SK-N-SH (cell line): ENCODE measurements around the gene CAPN7. TPM values are rescaled to one million over a fixed set of nuclear protein-coding genes. Genes with fewer than 3 reads are reported as not detected.

Experiments used
- CTCF ChIA-PET: fragments of 300-600, 350-600 bp; formaldehyde crosslinking; extraction: SDS; loops from one replicate; lab custom pipeline; 2021; lab: Yijun Ruan, JAX
- POLR2A ChIA-PET: fragments of 350-600 bp; sonication (Branson Sonifier 250); formaldehyde crosslinking; extraction: SDS; loops from one replicate; lab custom pipeline; 2020; ENCODE audit warnings: antibody characterized with exemption, inconsistent platforms; lab: Yijun Ruan, JAX
- DNase-seq: peaks from one replicate; pipeline ENCODE4 v3.0.0; 2012
- H2AFZ ChIP-seq: fragments of 200-600 bp; sonication (generic); 2 replicates; pipeline ENCODE4 v1.8.1; 2016; ENCODE audit warnings: antibody characterized with exemption, mild to moderate bottlenecking, low read depth
- H3F3A ChIP-seq: fragments of 200-600 bp; sonication (generic); replicated peaks from 2 replicates; pipeline ENCODE3; 2016; ENCODE audit warnings: antibody characterized with exemption, mild to moderate bottlenecking; ENCODE audit not compliant: insufficient read depth
- H3K27ac ChIP-seq, 2 experiments: fragments of 200-500 bp in 1 of 2; fragments of 200-600 bp in 1 of 2; sonication (Bioruptor generic) in 1 of 2; sonication (generic), shearing (Covaris generic) in 1 of 2; 2 replicates each; pipeline versions ENCODE4 v1.5.1 to v1.6.1; 2014 to 2016; ENCODE audit warnings: low read depth in 2 of 2, inconsistent platforms in 1 of 2, low read length in 1 of 2, mild to moderate bottlenecking in 1 of 2, mixed read lengths in 1 of 2
- H3K27me3 ChIP-seq: fragments of 200-600 bp; sonication (generic), shearing (Covaris generic); 2 replicates; pipeline ENCODE4 v1.6.1; 2016; ENCODE audit warnings: mixed run types; ENCODE audit not compliant: insufficient read depth
- H3K36me3 ChIP-seq, 2 experiments: fragments of 200-500 bp in 1 of 2; fragments of 200-600 bp in 1 of 2; sonication (Bioruptor generic) in 1 of 2; sonication (generic) in 1 of 2; replicated peaks in 1 of 2; 2 replicates each; pipeline versions ENCODE3 to v1.5.1; 2014 to 2016; ENCODE audit warnings: low read length in 1 of 2, mild to moderate bottlenecking in 1 of 2; ENCODE audit not compliant: insufficient read depth in 2 of 2, control insufficient read depth in 1 of 2
- H3K4me1 ChIP-seq, 2 experiments: fragments of 200-500 bp in 1 of 2; fragments of 200-600 bp in 1 of 2; sonication (Bioruptor generic) in 1 of 2; sonication (generic), shearing (Covaris generic) in 1 of 2; 2 replicates each; pipeline versions ENCODE4 v1.5.1 to v1.6.1; 2014 to 2016; ENCODE audit warnings: low read depth in 1 of 2, low read length in 1 of 2, mixed run types in 1 of 2; ENCODE audit not compliant: insufficient read depth in 2 of 2, control insufficient read depth in 1 of 2
- H3K4me2 ChIP-seq: fragments of 200-600 bp; sonication (generic), shearing (Covaris generic); 2 replicates; pipeline ENCODE4 v1.6.1; 2017; ENCODE audit warnings: mixed run types
- H3K4me3 ChIP-seq, 2 experiments: fragments of 200-500 bp in 1 of 2; fragments of 200-600 bp in 1 of 2; sonication (Bioruptor generic) in 1 of 2; sonication (generic), shearing (Covaris generic) in 1 of 2; 2 replicates each; pipeline versions ENCODE4 v1.5.1 to v1.8.1; 2014 to 2016; ENCODE audit warnings: low read depth in 2 of 2, inconsistent platforms in 1 of 2, low read length in 1 of 2, mild to moderate bottlenecking in 1 of 2, mixed read lengths in 1 of 2, moderate library complexity in 1 of 2
- H3K79me2 ChIP-seq: fragments of 200-600 bp; sonication (generic); 2 replicates; pipeline ENCODE4 v1.8.1; 2017; ENCODE audit warnings: mild to moderate bottlenecking; ENCODE audit not compliant: insufficient read depth
- H3K9ac ChIP-seq: fragments of 200-600 bp; sonication (generic); 2 replicates; pipeline ENCODE4 v1.6.1; 2017; ENCODE audit warnings: mixed run types
- H3K9me2 ChIP-seq: fragments of 200-600 bp; sonication (generic); 2 replicates; pipeline ENCODE4 v1.6.1; 2017; ENCODE audit warnings: mixed run types
- H3K9me3 ChIP-seq: fragments of 200-600 bp; sonication (generic); 2 replicates; pipeline ENCODE4 v1.6.1; 2017; ENCODE audit warnings: mixed run types, mild to moderate bottlenecking, moderate library complexity
- H4K20me1 ChIP-seq: fragments of 200-600 bp; sonication (generic); 2 replicates; pipeline ENCODE4 v1.6.1; 2017; ENCODE audit warnings: mild to moderate bottlenecking, mixed run types; ENCODE audit not compliant: insufficient read depth
- ELF1 ChIP-seq: IDR thresholded peaks from 2 replicates; pipeline ENCODE4 v1.4.0; 2012
- EP300 ChIP-seq, 2 experiments: IDR thresholded peaks; 2 replicates each; pipeline versions ENCODE4 v1.4.0 to v1.6.1; 2012; ENCODE audit warnings: borderline replicate concordance in 1 of 2, low read depth in 1 of 2, low read length in 1 of 2
- GABPA ChIP-seq: IDR thresholded peaks from 2 replicates; pipeline ENCODE4 v1.4.0; 2012; ENCODE audit warnings: low read depth, mild to moderate bottlenecking
- GATA2 ChIP-seq: sonication (generic); formaldehyde crosslinking; IDR thresholded peaks from 2 replicates; pipeline ENCODE4 v1.5.0; 2020; ENCODE audit warnings: mild to moderate bottlenecking, missing genetic modification reagents
- IRF3 ChIP-seq: fragments of 150-350 bp; IDR thresholded peaks from 2 replicates; pipeline ENCODE4 v1.6.1; 2016; ENCODE audit warnings: mild to moderate bottlenecking, low read depth, low read length
- JUND ChIP-seq: IDR thresholded peaks from 2 replicates; pipeline ENCODE4 v1.4.0; 2012
- NFIC ChIP-seq: IDR thresholded peaks from 2 replicates; pipeline ENCODE4 v1.4.0; 2012; ENCODE audit warnings: borderline replicate concordance
- NRF1 ChIP-seq: IDR thresholded peaks from 2 replicates; pipeline ENCODE4 v1.6.1; 2012; ENCODE audit warnings: low read depth, mild to moderate bottlenecking, low read length
- RCOR1 ChIP-seq: fragments of 150-350 bp; IDR thresholded peaks from 2 replicates; pipeline ENCODE4 v1.6.1; 2017; ENCODE audit warnings: antibody characterized with exemption, low read length
- SIN3A ChIP-seq: IDR thresholded peaks from 2 replicates; pipeline ENCODE4 v1.6.1; 2012; ENCODE audit warnings: low read depth, mild to moderate bottlenecking, low read length, moderate library complexity, borderline replicate concordance
- SMC3 ChIP-seq: IDR thresholded peaks from 2 replicates; pipeline ENCODE4 v1.6.1; 2012; ENCODE audit warnings: low read depth, low read length, improper control_type of control experiment
- TAF1 ChIP-seq: IDR thresholded peaks from 2 replicates; pipeline ENCODE4 v1.6.1; 2012; ENCODE audit warnings: low read depth, mild to moderate bottlenecking, low read length, moderate library complexity, borderline replicate concordance
- TCF12 ChIP-seq: IDR thresholded peaks from 2 replicates; pipeline ENCODE4 v1.4.0; 2012
- TEAD4 ChIP-seq: IDR thresholded peaks from 2 replicates; pipeline ENCODE4 v1.4.0; 2012; ENCODE audit warnings: mild to moderate bottlenecking, borderline replicate concordance; ENCODE audit not compliant: insufficient read depth
- USF1 ChIP-seq: IDR thresholded peaks from 2 replicates; pipeline ENCODE4 v1.4.0; 2012; ENCODE audit warnings: low read depth, borderline replicate concordance
- WGBS: methylation state at CpG from one replicate; pipeline ENCODE4 v1.1.6; 2017; ENCODE audit warnings: low lambda C conversion rate; 5-methylcytosine and 5-hydroxymethylcytosine counted together
- polyA plus RNA-seq, 3 experiments: library from polyadenylated mRNA; depleted of rRNA; stranded (reverse); fragments of >200 nt; gene quantifications; 2 replicates each; pipeline ENCODE4 v1.2.3, GENCODE V29; 2012

Gene CAPN7
- polyA plus RNA-seq, 1 of the 3 experiments (the other 2 are of a cell fraction): 7.3 TPM

GRCh38 chr3:15181511-15181910 lies 24.5 kb upstream of the CAPN7 start (continued):
- TF ChIP-seq EP300 (IDR thresholded peaks at IDR 0.05; ENCODE audit: borderline replicate concordance in 1 of 2, low read depth in 1 of 2, low read length in 1 of 2) (no peak), IRF3 (no peak), ELF1 (no peak)

GRCh38 chr3:15181963-15182362 lies 24.1 kb upstream of the CAPN7 start:
- WGBS: 21% methylated on average over 1 of the region's 1 CpG
- no peak for DNase-seq
- Histone ChIP-seq H3K9me2 (no peaks in the 10 kb centered on the region), H3K4me3 (no peak overlapping the region), H3K4me2 (no peak overlapping the region), H2AFZ (no peak overlapping the region), H3K4me1 (no peaks in the 10 kb centered on the region), H3K9me3 (no peaks in the 10 kb centered on the region), H3K27me3 (peaks cover 6% of the 10 kb centered on the region; the same call in 1 of the 2 replicates), H4K20me1 (no peaks in the 10 kb centered on the region), H3K79me2 (no peaks in the 10 kb centered on the region), H3F3A (no peaks in the 10 kb centered on the region), H3K27ac (no peak overlapping the region), H3K36me3 (no peaks in the 10 kb centered on the region), H3K9ac (no peak overlapping the region)
- ChIA-PET POLR2A (no interaction called here), CTCF (interaction anchor here (5.5 kb wide), 1 partner anchor 21 kb away, joined by 20 read pairs; no protein-coding TSS in a partner anchor)
- TF ChIP-seq GATA2 (CRISPR knock-in tag): no peak
- no peak for TF ChIP-seq NFIC
- no peak for TF ChIP-seq EP300 (IDR thresholded peaks at IDR 0.05; ENCODE audit: borderline replicate concordance in 1 of 2, low read depth in 1 of 2, low read length in 1 of 2)
- TF ChIP-seq NRF1: no peak
- TF ChIP-seq TCF12: no peak
- TF ChIP-seq USF1: no peak

- Histone ChIP-seq H3K4me2 (no peak overlapping the region), H3K79me2 (no peaks in the 10 kb centered on the region), H3K36me3 (no peaks in the 10 kb centered on the region), H3K4me3 (no peak overlapping the region), H3K4me1 (no peaks in the 10 kb centered on the region)
- DNase-seq: no peak
- CTCF ChIA-PET: interaction anchor here (5.5 kb wide), 1 partner anchor 20 kb away, joined by 20 read pairs; no protein-coding TSS in a partner anchor
- no peak for TF ChIP-seq GABPA
- no peak for TF ChIP-seq SMC3
- no peak for TF ChIP-seq NRF1
- TF ChIP-seq SIN3A: no peak
- TF ChIP-seq JUND: no peak
- TF ChIP-seq NFIC: no peak
- no peak for TF ChIP-seq TCF12
- no peak for TF ChIP-seq ELF1
- no peak for TF ChIP-seq RCOR1
- no peak for TF ChIP-seq TEAD4
- TF ChIP-seq EP300 (IDR thresholded peaks at IDR 0.05; ENCODE audit: borderline replicate concordance in 1 of 2, low read depth in 1 of 2, low read length in 1 of 2): no peak
- TF ChIP-seq GATA2 (CRISPR knock-in tag): no peak
- no peak for TF ChIP-seq TAF1
- TF ChIP-seq, all 33 proteins: peak for 0
- H3K27ac ChIP-seq: no peak overlapping the region
- H3K9me2 ChIP-seq: no peaks in the 10 kb centered on the region
- H4K20me1 ChIP-seq: no peaks in the 10 kb centered on the region
- peaks cover 6% of the 10 kb centered on the region; the same call in 1 of the 2 replicates for H3K27me3 ChIP-seq
- H3F3A ChIP-seq: no peaks in the 10 kb centered on the region
- H3K9ac ChIP-seq: no peak overlapping the region
- POLR2A ChIA-PET: no interaction called here
- no peak overlapping the region for H2AFZ ChIP-seq
- H3K9me3 ChIP-seq: no peaks in the 10 kb centered on the region
- WGBS: 35% methylated on average over 2 of the region's 2 CpGs
These were observed 23.0 kb upstream of the CAPN7 start for GRCh38 chr3:15183011-15183410.
